HG02840 (cell line): ENCODE data around the gene TAC4.
A peak's percentile ranks its signal among the peaks of the same experiment; 100 is the strongest.

Experiments used
- ATAC-seq: cut with Tn5 transposase; IDR thresholded peaks from one replicate; pipeline ENCODE4 v1.9.1; 2021; ENCODE audit warnings: mild to moderate bottlenecking, moderate library complexity, moderate number of reproducible peaks; ENCODE audit not compliant: unreplicated experiment, low FRiP score

TAC4 gene

DNA sequence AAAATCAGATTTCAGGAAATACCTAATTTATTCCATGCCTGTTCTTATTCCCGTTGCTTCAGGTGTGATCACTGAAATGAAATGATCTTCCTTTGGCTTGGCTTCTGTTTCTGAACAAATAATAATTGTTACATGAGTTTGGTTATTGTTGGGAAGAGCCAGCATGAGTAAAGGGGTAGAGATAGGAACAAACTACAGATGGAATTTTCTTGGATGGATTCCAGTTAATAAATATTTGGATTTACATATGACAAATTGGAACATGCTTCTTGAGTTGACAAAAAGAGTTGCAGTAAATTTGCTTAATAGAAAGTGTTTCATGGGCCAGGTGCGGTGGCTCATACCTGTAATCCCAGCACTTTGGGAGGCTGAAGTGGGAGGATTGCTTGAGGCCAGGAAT lies 28.2 kb downstream of the TAC4 start:
- no peak for ATAC-seq

DNA sequence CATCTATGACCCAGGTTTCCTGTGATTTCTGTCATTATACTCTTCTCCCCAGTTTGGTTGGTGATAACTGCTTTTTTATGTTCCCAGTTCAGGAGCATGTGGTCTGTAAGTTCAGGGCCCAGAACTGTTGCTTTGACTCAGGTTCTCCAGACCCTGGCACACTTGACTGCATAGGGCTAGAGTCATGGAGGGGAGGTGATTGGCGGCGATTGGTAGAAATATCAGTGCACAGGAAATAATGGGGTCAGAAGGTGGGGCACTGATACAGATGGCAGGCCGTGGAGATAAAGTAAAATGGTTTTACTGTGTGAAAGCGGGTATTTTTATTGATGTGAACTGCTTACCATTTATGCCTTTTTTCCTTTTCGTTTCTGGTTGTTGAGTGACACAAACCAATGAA lies 28.7 kb downstream of the TAC4 start:
- no peak for ATAC-seq

DNA sequence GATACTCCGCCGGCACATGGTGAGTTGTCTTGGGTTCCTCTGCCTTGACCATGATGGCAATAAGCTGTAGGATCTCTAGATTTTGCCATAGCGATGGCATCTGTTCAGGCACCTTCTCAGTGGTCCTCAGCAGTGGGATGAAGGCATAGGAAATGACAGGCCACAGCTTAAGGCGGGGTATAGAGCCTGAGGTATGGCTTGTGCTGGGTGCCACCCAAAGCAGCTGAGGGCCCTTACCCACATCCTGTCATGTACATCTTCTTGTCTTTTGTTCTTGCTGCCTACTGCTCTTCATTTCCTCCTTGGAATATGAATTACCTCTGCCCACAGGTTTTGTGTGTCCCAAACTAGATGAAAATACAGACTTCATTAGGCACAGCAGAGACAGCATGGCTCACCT lies 29.9 kb downstream of the TAC4 start:
- no peak for ATAC-seq

DNA sequence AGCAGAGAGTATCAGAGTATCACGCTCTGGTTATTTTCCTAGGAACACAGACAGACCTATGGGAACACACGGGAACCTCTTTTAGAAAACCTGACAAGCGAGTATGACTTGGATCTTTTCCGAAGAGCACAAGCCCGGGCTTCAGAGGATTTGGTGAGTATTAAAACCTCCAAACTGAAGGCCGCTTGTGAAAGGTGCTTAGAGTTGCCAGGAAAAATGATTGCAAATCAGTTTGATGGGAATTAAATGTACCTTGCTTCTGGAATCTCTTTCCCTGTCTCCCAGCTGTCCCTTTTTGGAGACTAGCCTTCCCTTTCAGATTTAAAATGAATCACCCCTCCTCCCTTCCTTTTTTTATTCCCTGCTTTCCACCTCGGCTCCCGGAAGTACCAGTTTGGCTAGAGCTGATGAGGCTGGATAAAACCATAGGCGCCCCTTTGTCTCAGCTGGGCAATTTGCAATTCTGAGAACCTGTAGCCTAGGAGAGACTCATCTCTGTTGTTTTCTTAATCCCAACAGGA lies 32.0 kb downstream of the TAC4 start:
- ATAC-seq = no peak

DNA sequence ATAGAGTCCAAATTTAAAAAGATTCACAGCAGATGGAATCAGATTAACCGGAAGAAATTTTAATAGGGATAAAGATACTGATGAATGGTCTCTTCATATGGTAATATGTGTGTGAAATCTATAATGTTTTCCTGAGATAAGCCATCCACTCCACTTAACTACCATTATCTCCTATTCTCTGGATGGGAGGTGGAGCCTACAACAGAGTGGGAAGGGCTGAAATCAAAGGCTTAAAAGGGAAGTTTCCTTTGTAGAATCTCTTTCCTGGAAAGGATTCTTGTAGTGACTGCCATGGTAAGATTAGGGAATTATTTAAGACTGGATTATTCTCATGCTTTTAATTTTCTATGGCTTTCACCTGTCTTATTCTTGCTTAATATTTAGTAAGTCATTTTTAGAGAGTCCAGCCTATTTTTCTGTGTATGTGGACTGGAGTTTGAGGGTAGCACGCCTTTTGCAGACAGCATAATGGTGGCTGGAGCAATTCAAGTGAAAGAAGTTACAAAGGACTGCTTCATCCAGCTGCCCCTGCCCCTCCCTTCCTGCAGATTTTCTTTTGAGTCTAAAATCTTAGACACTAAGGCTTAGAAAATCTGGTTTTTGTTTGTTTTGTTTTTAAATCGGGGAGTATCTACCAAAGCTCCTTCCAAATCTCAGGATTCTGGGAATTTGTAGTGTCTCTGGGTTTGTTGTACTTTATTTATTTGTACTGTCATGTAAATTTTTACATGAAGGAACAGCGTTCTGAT lies 32.9 kb downstream of the TAC4 start:
- ATAC-seq = no peak

DNA sequence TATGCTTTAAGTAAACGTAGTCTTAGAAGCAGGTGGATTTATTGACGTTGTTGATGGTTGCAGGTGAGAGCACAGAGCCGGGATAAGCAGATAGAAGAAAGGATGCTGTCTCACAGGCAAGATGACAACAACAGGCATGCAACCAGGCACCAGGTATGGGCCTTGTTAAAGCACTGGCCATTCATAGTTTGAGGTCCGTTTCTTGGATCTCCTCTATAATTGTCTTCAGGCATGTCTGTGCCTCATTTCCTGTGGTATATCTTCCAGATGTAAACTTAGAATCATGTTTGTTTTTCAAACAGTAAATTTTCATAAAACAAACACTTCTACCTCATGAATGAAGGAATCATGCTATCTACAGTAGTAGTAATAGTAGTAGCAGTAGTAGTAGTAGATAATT lies 38.8 kb downstream of the TAC4 start:
- ATAC-seq = no peak

DNA sequence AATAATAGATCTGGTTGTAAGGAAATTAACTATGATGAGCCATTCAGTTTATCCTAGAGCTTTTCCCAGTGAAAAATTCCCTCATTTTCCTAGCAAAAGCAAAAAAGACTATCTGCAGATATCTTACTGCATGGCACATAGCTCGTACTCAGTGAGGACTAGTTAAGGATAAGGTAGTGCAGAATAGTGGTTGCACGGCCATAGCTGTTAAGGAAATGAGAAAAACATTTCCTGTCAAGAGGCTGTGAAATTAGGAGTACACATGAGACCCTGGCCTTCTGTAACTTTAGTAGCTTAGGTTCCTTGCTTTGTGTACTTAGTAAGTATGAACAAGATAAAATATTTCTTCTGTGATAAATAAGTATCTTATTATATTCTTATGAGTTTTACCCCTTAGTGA lies 49.1 kb downstream of the TAC4 start:
- no peak for ATAC-seq

DNA sequence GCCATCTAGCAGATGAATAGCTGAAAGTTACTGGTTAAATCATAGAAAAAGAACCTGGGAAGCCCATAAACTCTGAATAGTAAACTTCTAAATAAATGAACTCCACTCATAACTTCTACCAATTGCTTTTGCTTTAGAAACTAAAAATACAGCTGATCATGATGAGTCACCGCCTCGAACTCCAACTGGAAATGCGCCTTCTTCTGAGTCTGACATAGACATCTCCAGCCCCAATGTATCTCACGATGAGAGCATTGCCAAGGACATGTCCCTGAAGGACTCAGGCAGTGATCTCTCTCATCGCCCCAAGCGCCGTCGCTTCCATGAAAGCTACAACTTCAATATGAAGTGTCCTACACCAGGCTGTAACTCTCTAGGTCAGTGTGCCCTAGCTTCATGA lies 49.7 kb downstream of the TAC4 start:
- no peak for ATAC-seq

DNA sequence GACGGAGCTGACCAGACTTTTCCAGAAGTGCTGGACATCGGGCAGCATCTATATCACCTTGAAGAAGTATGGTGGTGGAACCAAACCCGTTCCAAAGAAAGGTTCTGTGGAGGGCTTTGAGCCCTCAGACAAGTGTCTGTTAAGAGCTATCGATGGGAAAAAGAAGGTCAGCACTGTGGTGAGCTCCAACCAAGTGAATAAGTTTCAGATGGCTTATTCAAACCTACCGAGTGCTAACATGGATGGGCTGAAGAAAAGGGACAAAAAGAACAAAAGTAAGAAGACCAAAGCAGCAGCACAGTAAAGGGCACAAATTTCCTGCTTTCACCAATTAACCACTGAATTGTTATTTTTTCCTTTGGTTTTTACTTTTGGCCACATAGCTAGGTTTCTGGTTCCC lies 52.5 kb downstream of the TAC4 start:
- no peak for ATAC-seq

DNA sequence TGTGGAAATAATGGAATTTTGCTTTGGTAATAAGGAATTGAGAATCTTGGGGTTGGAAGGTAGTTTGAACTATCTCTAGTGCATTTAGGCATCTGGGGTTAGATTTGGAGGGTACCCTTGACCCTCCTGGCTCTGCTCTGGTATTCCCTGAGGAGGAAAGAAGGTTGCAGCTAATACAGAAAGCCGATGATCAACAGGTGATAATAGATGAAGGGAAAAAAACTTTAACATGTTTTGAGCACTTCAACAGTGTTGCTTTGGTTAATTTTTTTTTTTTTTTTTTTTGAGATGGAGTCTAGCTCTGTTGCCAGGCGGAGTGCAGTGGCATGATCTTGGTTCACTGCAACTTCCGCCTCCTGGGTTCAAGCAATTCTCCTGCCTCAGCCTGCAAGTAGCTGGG lies 54.6 kb downstream of the TAC4 start:
- no peak for ATAC-seq

DNA sequence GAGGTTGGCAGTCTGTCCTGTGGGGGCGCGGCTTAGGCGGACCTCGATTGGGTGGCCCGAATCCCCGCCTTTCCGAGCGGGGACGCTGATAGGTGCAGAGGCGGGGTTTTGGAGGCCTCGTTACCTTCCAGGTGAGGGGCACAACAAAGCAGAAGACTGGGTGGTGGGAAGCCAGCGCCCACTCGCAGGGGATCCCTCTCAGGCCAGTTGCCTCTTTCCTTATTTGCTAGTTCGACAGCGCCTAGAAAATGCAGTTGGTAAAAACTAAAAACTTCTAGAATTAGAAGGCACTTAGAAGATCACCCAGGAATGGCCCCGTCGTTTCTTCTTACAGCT lies 58.7 kb downstream of the TAC4 start:
- ATAC-seq = no peak

DNA sequence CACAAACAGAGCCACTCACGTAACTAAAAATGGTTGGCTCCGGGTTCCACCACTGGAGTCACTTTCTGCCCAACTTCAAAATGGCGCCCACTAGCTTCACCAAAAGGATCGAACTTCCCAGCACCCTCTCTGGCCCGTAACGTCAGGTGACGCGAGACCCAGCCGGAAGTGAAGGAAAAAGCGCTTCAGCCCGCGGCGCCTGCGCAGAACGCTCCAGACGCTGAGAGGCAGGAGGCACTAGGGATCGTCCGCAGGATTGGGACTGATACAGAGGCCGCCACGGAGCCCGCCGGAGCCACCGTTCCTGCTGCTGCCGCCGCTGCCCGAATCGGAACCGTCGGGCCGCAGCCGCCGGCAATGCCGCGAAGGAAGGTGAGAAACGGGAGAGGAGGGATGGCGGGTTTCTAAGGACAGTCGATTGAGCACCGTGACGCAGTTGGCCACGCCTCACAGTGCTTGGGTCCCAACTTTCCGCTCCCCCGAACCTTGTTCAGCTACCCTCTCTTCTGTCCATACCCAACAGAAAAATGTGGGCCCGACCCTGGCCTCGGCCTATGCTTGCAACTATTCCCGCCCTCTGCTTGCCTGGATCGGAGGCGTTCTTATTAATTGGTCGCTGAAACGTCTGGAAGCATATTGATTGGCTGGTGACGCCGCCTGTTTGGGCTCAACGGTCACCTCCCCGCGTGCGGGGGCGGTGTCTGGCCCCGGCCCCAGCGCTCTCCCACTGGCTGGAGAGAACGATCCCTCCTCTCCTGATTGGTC lies 59.2 kb downstream of the TAC4 start, which contains the start of gene KAT7:
TSS of gene KAT7 (plus strand) at position 204 of the 765 bp plus-strand sequence. CDS start at position 358, 154 bp downstream.
- peak; percentile 89 for ATAC-seq
